HG03565 (cell line): ENCODE measurements around the gene HOMER3.

ENCODE experiments used
- ATAC-seq: cut with Tn5 transposase; IDR thresholded peaks from one replicate; pipeline ENCODE4 v1.9.1; 2021; ENCODE audit warnings: mild to moderate bottlenecking, moderate library complexity; ENCODE audit not compliant: unreplicated experiment

The HOMER3 gene

DNA sequence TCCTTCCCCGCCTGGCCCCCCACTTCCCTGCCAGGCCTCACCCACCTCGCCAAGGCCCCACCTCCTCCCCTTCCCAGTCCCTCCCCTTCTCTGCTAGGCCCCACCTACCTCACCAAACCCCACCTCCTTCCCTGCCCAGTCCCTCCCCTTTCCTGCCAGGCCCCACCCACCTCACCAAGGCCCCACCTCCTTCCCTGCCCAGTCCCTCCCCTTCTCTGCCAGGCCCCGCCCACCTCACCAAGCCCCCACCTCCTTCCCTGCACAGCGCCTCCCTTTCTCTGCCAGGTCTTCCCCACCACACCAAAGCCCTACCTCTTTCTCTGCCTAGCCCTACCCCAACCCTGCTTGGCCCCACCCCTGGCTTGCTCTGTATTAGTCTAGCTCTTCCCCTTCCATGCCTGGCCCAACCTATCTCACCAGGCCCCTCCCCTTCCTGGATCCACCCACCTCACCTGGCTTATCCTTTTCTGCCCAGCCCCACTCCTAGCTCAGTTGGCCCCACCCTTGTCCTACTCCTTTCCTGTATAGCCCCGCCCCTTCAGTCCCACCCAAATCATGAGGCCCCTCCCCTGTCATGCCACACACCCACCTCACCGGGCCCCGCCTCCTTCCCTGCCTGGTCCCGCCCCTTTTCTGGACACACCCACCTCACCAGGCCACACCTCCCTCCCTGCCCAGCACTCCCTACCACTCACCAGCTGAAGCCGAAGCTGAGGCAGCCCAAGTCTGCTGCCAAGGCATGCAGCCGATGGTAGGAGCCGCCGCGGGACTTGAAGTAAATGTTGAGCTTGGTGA, 61.2 kb downstream of the HOMER3 start:
- no peak for ATAC-seq
